Upper lobe of left lung (tissue), 4 donors: Measurements from ENCODE around the gene REEP6.

ENCODE experiments used
- EP300 ChIP-seq, 4 donors: sonication (generic); formaldehyde crosslinking; IDR thresholded peaks; one replicate each; pipeline ENCODE4 v1.5.1; 2017; ENCODE audit warnings: antibody characterized with exemption in 4 of 4, control low read depth in 2 of 4
- POLR2A ChIP-seq, 4 donors: fragments of 450-650 bp; IDR thresholded peaks; one replicate each; pipeline ENCODE4 v1.5.1; 2016 to 2017; ENCODE audit warnings: antibody characterized with exemption in 4 of 4, mild to moderate bottlenecking in 2 of 4

GRCh38 chr19:1516395-1516753, 25.4 kb downstream of the REEP6 start:
- TF ChIP-seq EP300 (IDR thresholded peaks at IDR 0.05) (no peak), POLR2A (IDR thresholded peaks at IDR 0.05) (no peak)
